ENCODE results near the gene ALPK1.
"Not testable (repeated sequence)": the region's sequence is repeated elsewhere in the genome, so short reads cannot be mapped to it uniquely, and the experiment has no call there.

Gene ALPK1

GRCh38 chr4:112299721-112300120 is 2.6 kb downstream of the ALPK1 start:
- in situ Hi-C loops (cut with HindIII; ENCODE audit: low sequenced_read_pairs) = no loop called here

GRCh38 chr4:112302320-112303274 is 5.4 kb downstream of the ALPK1 start:
- H3K4me3 ChIP-seq (ENCODE audit: low read depth, low read length) = no peak overlapping the region
- DNase-seq (ENCODE audit: low read depth, low spot score) = no peak
- no peak for TF ChIP-seq CTCF (IDR thresholded peaks at IDR 0.05; ENCODE audit: low read depth, low read length)
- in situ Hi-C loops (cut with HindIII; ENCODE audit: low sequenced_read_pairs) = no loop called here

More at GRCh38 chr4:112299721-112300120, 2.6 kb downstream of the ALPK1 start:
- no peak for TF ChIP-seq CTCF (IDR thresholded peaks at IDR 0.05; ENCODE audit: low read depth, low read length)
- no peak for DNase-seq (ENCODE audit: low read depth, low spot score)
- no peak overlapping the region for H3K4me3 ChIP-seq (ENCODE audit: low read depth, low read length)

- in situ Hi-C loops (cut with HindIII; ENCODE audit: low sequenced_read_pairs) = not testable (repeated sequence)
Observed at GRCh38 chr4:112305477-112305876, 8.3 kb downstream of the ALPK1 start.

GRCh38 chr4:112309263-112309791 is 12.2 kb downstream of the ALPK1 start:
- in situ Hi-C loops (cut with HindIII; ENCODE audit: low sequenced_read_pairs) = not testable (repeated sequence)
- DNase-seq (ENCODE audit: low read depth, low spot score) = peak; percentile 60
- H3K4me3 ChIP-seq (ENCODE audit: low read depth, low read length) = peak overlapping the region; percentile 22

More at GRCh38 chr4:112305477-112305876, 8.3 kb downstream of the ALPK1 start:
- H3K4me3 ChIP-seq (ENCODE audit: low read depth, low read length); DNase-seq (ENCODE audit: low read depth, low spot score): not testable (repeated sequence)

- DNase-seq (ENCODE audit: low read depth, low spot score) = no peak
- H3K4me3 ChIP-seq (ENCODE audit: low read depth, low read length) = no peak overlapping the region
- TF ChIP-seq CTCF (IDR thresholded peaks at IDR 0.05; ENCODE audit: low read depth, low read length) = no peak
- in situ Hi-C loops (cut with HindIII; ENCODE audit: low sequenced_read_pairs) = no loop called here
Observed at GRCh38 chr4:112311516-112311915, 14.3 kb downstream of the ALPK1 start.

- no peak for TF ChIP-seq CTCF (IDR thresholded peaks at IDR 0.05; ENCODE audit: low read depth, low read length)
- DNase-seq (ENCODE audit: low read depth, low spot score) = no peak
- H3K4me3 ChIP-seq (ENCODE audit: low read depth, low read length) = no peak overlapping the region
- in situ Hi-C loops (cut with HindIII; ENCODE audit: low sequenced_read_pairs) = no loop called here
Observed at GRCh38 chr4:112312610-112313239, 15.6 kb downstream of the ALPK1 start.

- in situ Hi-C loops (cut with HindIII; ENCODE audit: low sequenced_read_pairs) = no loop called here
- no peak for DNase-seq (ENCODE audit: low read depth, low spot score)
- TF ChIP-seq CTCF (IDR thresholded peaks at IDR 0.05; ENCODE audit: low read depth, low read length) = no peak
- no peak overlapping the region for H3K4me3 ChIP-seq (ENCODE audit: low read depth, low read length)
Observed at GRCh38 chr4:112315446-112315845, 18.3 kb downstream of the ALPK1 start.

Data from astrocyte of the spinal cord (primary cell).